Activated CD4-positive, CD25-positive, alpha-beta regulatory T cell treated with anti-CD3 and anti-CD28 coated beads, Interleukin-2, amount 50 U/mL, for 24 hours (primary cell): ENCODE results near the gene OR51B2.
"Not testable (repeated sequence)": the region's sequence is repeated elsewhere in the genome, so short reads cannot be mapped to it uniquely, and the experiment has no call there.

Source experiments
- ATAC-seq, 2 donors: fragments of 150-1000 bp; cut with Tn5 transposase; one replicate each; pipeline ENCODE4 v1.10.0; 2021; ENCODE audit warnings: mild to moderate bottlenecking in 1 of 2, moderate library complexity in 1 of 2

The OR51B2 gene

GRCh38 chr11:5324197-5324596 lies at the start of gene OR51B2:
TSS of gene OR51B2 (minus strand) at chr11:5324297. CDS start at chr11:5324297, 0 bp downstream.
- ATAC-seq, result no peak

GRCh38 chr11:5369789-5370188 lies 45.7 kb upstream of the OR51B2 start:
- ATAC-seq, result no peak

- no peak for ATAC-seq
Measured at GRCh38 chr11:5368502-5369043, 44.5 kb upstream of the OR51B2 start.

GRCh38 chr11:5367448-5368074 lies 43.5 kb upstream of the OR51B2 start:
- no peak for ATAC-seq

- ATAC-seq, result no peak
Measured at GRCh38 chr11:5366856-5367255, 42.8 kb upstream of the OR51B2 start.

- ATAC-seq, result not testable (repeated sequence)
Measured at GRCh38 chr11:5366365-5366764, 42.3 kb upstream of the OR51B2 start.

GRCh38 chr11:5364214-5364613 lies 40.1 kb upstream of the OR51B2 start:
- no peak for ATAC-seq

GRCh38 chr11:5363679-5364078 lies 39.6 kb upstream of the OR51B2 start:
- no peak for ATAC-seq

- no peak for ATAC-seq
Measured at GRCh38 chr11:5362017-5362625, 38.0 kb upstream of the OR51B2 start.

GRCh38 chr11:5356031-5356430 lies 31.9 kb upstream of the OR51B2 start:
- not testable (repeated sequence) for ATAC-seq

GRCh38 chr11:5351208-5351607 lies 27.1 kb upstream of the OR51B2 start, which contains the start of gene OR51B6:
TSS of gene OR51B6 (plus strand) at chr11:5351508. CDS start at chr11:5351508, 0 bp downstream.
- ATAC-seq, result no peak

- no peak for ATAC-seq
Measured at GRCh38 chr11:5349550-5349949, 25.5 kb upstream of the OR51B2 start.

GRCh38 chr11:5348551-5349194 lies 24.6 kb upstream of the OR51B2 start:
- ATAC-seq, result no peak

GRCh38 chr11:5345831-5346230 lies 21.7 kb upstream of the OR51B2 start:
- no peak for ATAC-seq

GRCh38 chr11:5343474-5344335 lies 19.6 kb upstream of the OR51B2 start, which contains the start of gene OR51B5:
TSS of gene OR51B5 (minus strand) at chr11:5343524. CDS start at chr11:5343524, 0 bp downstream.
- ATAC-seq, result no peak

GRCh38 chr11:5339771-5340322 lies 15.8 kb upstream of the OR51B2 start:
- no peak for ATAC-seq

- ATAC-seq, result not testable (repeated sequence)
Measured at GRCh38 chr11:5337253-5337652, 13.2 kb upstream of the OR51B2 start.

GRCh38 chr11:5336331-5336730 lies 12.2 kb upstream of the OR51B2 start:
- no peak for ATAC-seq

- no peak for ATAC-seq
Measured at GRCh38 chr11:5335170-5335569, 11.1 kb upstream of the OR51B2 start.

GRCh38 chr11:5317292-5317691 lies 6.8 kb downstream of the OR51B2 start:
- ATAC-seq, result no peak

GRCh38 chr11:5313326-5314023 lies 10.6 kb downstream of the OR51B2 start:
- ATAC-seq, result not testable (repeated sequence)

- ATAC-seq, result no peak
Measured at GRCh38 chr11:5310423-5310822, 13.7 kb downstream of the OR51B2 start.
